KMS-11 (cell line): ENCODE results near the gene DMXL2.
A peak's percentile ranks its signal among the peaks of the same experiment; 100 is the strongest.

ENCODE experiments used
- H2AFZ ChIP-seq: fragments of 200-600 bp; sonication (generic); 2 replicates; pipeline ENCODE4 v1.6.1; 2016; ENCODE audit warnings: antibody characterized with exemption, mixed run types, low read depth
- H3K27ac ChIP-seq: fragments of 200-600 bp; sonication (generic); 2 replicates; pipeline ENCODE4 v1.6.1; 2016; ENCODE audit warnings: mild to moderate bottlenecking, mixed run types
- H3K27me3 ChIP-seq: fragments of 200-600 bp; sonication (generic); 2 replicates; pipeline ENCODE4 v1.6.1; 2017; ENCODE audit warnings: mild to moderate bottlenecking, low read depth, mixed run types, moderate library complexity; ENCODE audit not compliant: insufficient read depth
- H3K36me3 ChIP-seq: fragments of 200-600 bp; sonication (generic); 2 replicates; pipeline ENCODE4 v1.6.1; 2017; ENCODE audit warnings: mild to moderate bottlenecking, mixed run types; ENCODE audit not compliant: insufficient read depth
- H3K4me1 ChIP-seq: fragments of 200-600 bp; sonication (generic); 2 replicates; pipeline ENCODE4 v1.6.1; 2016; ENCODE audit warnings: mild to moderate bottlenecking, low read depth, mixed run types; ENCODE audit not compliant: poor library complexity, severe bottlenecking
- H3K4me2 ChIP-seq: fragments of 200-600 bp; sonication (generic); 2 replicates; pipeline ENCODE4 v1.7.0; 2016; ENCODE audit warnings: mild to moderate bottlenecking, mixed run types
- H3K4me3 ChIP-seq: fragments of 200-600 bp; sonication (generic); IDR thresholded peaks from 2 replicates; pipeline ENCODE4 v1.6.1; 2017; ENCODE audit warnings: low read depth, low read length, mixed read lengths; ENCODE audit not compliant: insufficient read depth
- H3K79me2 ChIP-seq: fragments of 200-600 bp; sonication (generic); 2 replicates; pipeline ENCODE4 v1.6.1; 2016; ENCODE audit warnings: low read depth, mixed run types; ENCODE audit not compliant: insufficient read depth
- H3K9ac ChIP-seq: fragments of 200-600 bp; sonication (generic); 2 replicates; pipeline ENCODE4 v1.6.1; 2016; ENCODE audit warnings: mild to moderate bottlenecking, mixed run types
- H4K20me1 ChIP-seq: fragments of 200-600 bp; sonication (generic); 2 replicates; pipeline ENCODE4 v1.6.1; 2016; ENCODE audit warnings: mild to moderate bottlenecking, mixed run types; ENCODE audit not compliant: insufficient read depth
- CTCF ChIP-seq: fragments of 200-600 bp; sonication (generic); conservative IDR thresholded peaks from 2 replicates; pipeline ENCODE4 v1.6.1; 2017; ENCODE audit warnings: low read depth, mild to moderate bottlenecking, antibody characterized with exemption, low read length, moderate library complexity, mixed read lengths

The DMXL2 gene

GRCh38 chr15:51621155-51621765, 1.3 kb downstream of the DMXL2 start:
- H3K27ac ChIP-seq: no peak overlapping the region
- no peaks in the 10 kb centered on the region for H4K20me1 ChIP-seq
- H3K4me3 ChIP-seq: no peak overlapping the region
- no peak for TF ChIP-seq CTCF
- peaks cover 48% of the 10 kb centered on the region for H3K4me1 ChIP-seq
- H3K9ac ChIP-seq: peak overlapping the region; percentile 43; the same call in 1 of the 2 replicates
- no peaks in the 10 kb centered on the region; the same call in 1 of the 2 replicates for H3K27me3 ChIP-seq
- H3K36me3 ChIP-seq: no peaks in the 10 kb centered on the region
- peak overlapping the region; percentile 94 for H2AFZ ChIP-seq
- H3K4me2 ChIP-seq: peak overlapping the region; percentile 89
- no peaks in the 10 kb centered on the region for H3K79me2 ChIP-seq

GRCh38 chr15:51620641-51621040, 1.9 kb downstream of the DMXL2 start:
- no peak overlapping the region for H2AFZ ChIP-seq

GRCh38 chr15:51620122-51620521, 2.4 kb downstream of the DMXL2 start:
- H3K9ac ChIP-seq: no peak overlapping the region
- peak overlapping the region; percentile 5; the same call in 1 of the 2 replicates for H3K4me2 ChIP-seq
- no peaks in the 10 kb centered on the region; the same call in 1 of the 2 replicates for H3K27me3 ChIP-seq
- no peaks in the 10 kb centered on the region for H4K20me1 ChIP-seq
- no peak overlapping the region for H2AFZ ChIP-seq
- no peak for TF ChIP-seq CTCF
- no peak overlapping the region for H3K27ac ChIP-seq
- H3K79me2 ChIP-seq: no peaks in the 10 kb centered on the region
- peaks cover 36% of the 10 kb centered on the region for H3K4me1 ChIP-seq
- no peaks in the 10 kb centered on the region for H3K36me3 ChIP-seq
- no peak overlapping the region for H3K4me3 ChIP-seq

More at GRCh38 chr15:51620641-51621040, 1.9 kb downstream of the DMXL2 start:
- no peaks in the 10 kb centered on the region for H4K20me1 ChIP-seq
- no peaks in the 10 kb centered on the region for H3K79me2 ChIP-seq
- H3K27ac ChIP-seq: no peak overlapping the region
- H3K36me3 ChIP-seq: no peaks in the 10 kb centered on the region
- TF ChIP-seq CTCF: no peak
- peak overlapping the region; percentile 5; the same call in 1 of the 2 replicates for H3K4me2 ChIP-seq
- peaks cover 42% of the 10 kb centered on the region for H3K4me1 ChIP-seq
- H3K4me3 ChIP-seq: no peak overlapping the region
- H3K27me3 ChIP-seq: no peaks in the 10 kb centered on the region; the same call in 1 of the 2 replicates
- no peak overlapping the region for H3K9ac ChIP-seq

- no peak overlapping the region for H3K4me2 ChIP-seq
- peaks cover 30% of the 10 kb centered on the region for H3K4me1 ChIP-seq
- no peak overlapping the region for H3K9ac ChIP-seq
- no peak for TF ChIP-seq CTCF
- H3K79me2 ChIP-seq: no peaks in the 10 kb centered on the region
- no peaks in the 10 kb centered on the region for H3K36me3 ChIP-seq
- H3K27ac ChIP-seq: no peak overlapping the region
- no peak overlapping the region for H2AFZ ChIP-seq
- H4K20me1 ChIP-seq: no peaks in the 10 kb centered on the region
- H3K4me3 ChIP-seq: no peak overlapping the region
- H3K27me3 ChIP-seq: no peaks in the 10 kb centered on the region; the same call in 1 of the 2 replicates
Measured at GRCh38 chr15:51619331-51620035, 3.1 kb downstream of the DMXL2 start.
